ENCODE results near the gene NRN1. TPM values are rescaled to one million over a fixed set of nuclear protein-coding genes. Genes with fewer than 3 reads are reported as not detected.

The NRN1 gene
- 10 to 100 TPM in 2 of 4 donors, 1 to 10 TPM in 2; 1.3 to 23.0 (median 9.1) TPM for total RNA-seq

GRCh38 chr6:6006428-6007365 is at the start of gene NRN1:
NRN1 (minus strand) TSS chr6:6006925; CDS start chr6:6006749, 176 bp downstream.
- H3K9me3 ChIP-seq, result no peaks in the 10 kb centered on the region
- H3K36me3 ChIP-seq, result no peaks in the 10 kb centered on the region
- peaks cover 0 to 7% of the 10 kb centered on the region in 2 donors for H3K4me1 ChIP-seq
- peak within 1 kb of the TSS; percentile 23 to 68 for H3K27ac ChIP-seq
- intact Hi-C loops (cut with DNase I; ENCODE audit: low total_unique reads), result no loop called here
- TF ChIP-seq POLR2A (IDR thresholded peaks at IDR 0.05) (no peak), CTCF (IDR thresholded peaks at IDR 0.05) (no peak)
- no peak for DNase-seq
- peak within 1 kb of the TSS; percentile 23 to 27 for H3K4me3 ChIP-seq
- H3K27me3 ChIP-seq, result peaks cover 59 to 74% of the 10 kb centered on the region in 2 donors

- H3K9me3 ChIP-seq, result no peaks in the 10 kb centered on the region
- H3K4me1 ChIP-seq, result no peaks in the 10 kb centered on the region
- H3K27me3 ChIP-seq, result no peaks in the 10 kb centered on the region
- no peak for TF ChIP-seq CTCF (IDR thresholded peaks at IDR 0.05)
- no peak for TF ChIP-seq POLR2A (IDR thresholded peaks at IDR 0.05)
- H3K27ac ChIP-seq, result no peak overlapping the region
- intact Hi-C loops (cut with DNase I; ENCODE audit: low total_unique reads), result no loop called here
- no peaks in the 10 kb centered on the region for H3K36me3 ChIP-seq
- no peak for DNase-seq
- no peak overlapping the region for H3K4me3 ChIP-seq
Observed at GRCh38 chr6:6052216-6052615, 45.5 kb upstream of the NRN1 start.

GRCh38 chr6:6046716-6047115 is 40.0 kb upstream of the NRN1 start:
- no peak overlapping the region for H3K4me3 ChIP-seq
- DNase-seq, result no peak
- TF ChIP-seq POLR2A (IDR thresholded peaks at IDR 0.05) (no peak), CTCF (IDR thresholded peaks at IDR 0.05) (no peak)
- no peak overlapping the region for H3K27ac ChIP-seq
- H3K4me1 ChIP-seq, result no peaks in the 10 kb centered on the region
- no peaks in the 10 kb centered on the region for H3K9me3 ChIP-seq
- intact Hi-C loops (cut with DNase I; ENCODE audit: low total_unique reads), result no loop called here
- no peaks in the 10 kb centered on the region for H3K27me3 ChIP-seq
- H3K36me3 ChIP-seq, result no peaks in the 10 kb centered on the region

GRCh38 chr6:6039946-6040509 is 33.3 kb upstream of the NRN1 start:
- DNase-seq, result no peak
- no peaks in the 10 kb centered on the region for H3K4me1 ChIP-seq
- intact Hi-C loops (cut with DNase I; ENCODE audit: low total_unique reads), result no loop called here
- no peaks in the 10 kb centered on the region for H3K9me3 ChIP-seq
- H3K36me3 ChIP-seq, result no peaks in the 10 kb centered on the region
- H3K27me3 ChIP-seq, result no peaks in the 10 kb centered on the region
- H3K4me3 ChIP-seq, result no peak overlapping the region
- no peak overlapping the region for H3K27ac ChIP-seq
- no peak for TF ChIP-seq POLR2A (IDR thresholded peaks at IDR 0.05)
- no peak for TF ChIP-seq CTCF (IDR thresholded peaks at IDR 0.05)

- Histone ChIP-seq H3K27ac (no peak overlapping the region), H3K9me3 (no peaks in the 10 kb centered on the region), H3K4me3 (no peak overlapping the region), H3K36me3 (no peaks in the 10 kb centered on the region), H3K4me1 (no peaks in the 10 kb centered on the region), H3K27me3 (no peaks in the 10 kb centered on the region)
- intact Hi-C loops (cut with DNase I; ENCODE audit: low total_unique reads), result no loop called here
- TF ChIP-seq CTCF (IDR thresholded peaks at IDR 0.05) (no peak), POLR2A (IDR thresholded peaks at IDR 0.05) (no peak)
- DNase-seq, result no peak
Observed at GRCh38 chr6:6037179-6037578, 30.5 kb upstream of the NRN1 start.

Measured in uterus (tissue), 4 donors.